ENCODE data around the gene PTPRJ.
"Not testable (repeated sequence)": the region's sequence is repeated elsewhere in the genome, so short reads cannot be mapped to it uniquely, and the experiment has no call there.

Gene PTPRJ

DNA sequence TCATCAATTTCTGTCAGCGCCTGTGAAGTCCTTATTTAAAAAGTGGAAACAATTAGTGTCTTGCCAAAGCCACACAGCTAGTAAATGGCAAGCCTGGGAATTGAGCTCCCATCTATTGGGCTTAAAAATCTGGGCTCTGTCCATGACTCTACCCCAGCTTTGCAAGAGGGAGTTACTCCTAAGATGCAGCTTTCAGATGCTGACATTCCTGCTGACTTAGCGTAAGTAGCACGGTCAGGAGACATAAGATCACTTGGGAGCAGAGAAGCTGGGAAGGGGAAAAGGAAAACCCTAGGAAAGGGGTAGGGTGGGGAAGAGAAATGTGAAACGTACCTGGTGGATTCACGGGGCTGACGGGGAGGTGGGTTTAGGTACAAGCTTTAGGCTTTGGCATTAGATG lies 200.3 kb downstream of the PTPRJ start:
- no peak for DNase-seq
- Histone ChIP-seq H3K4me1 (no peaks in the 10 kb centered on the region), H3K36me3 (no peaks in the 10 kb centered on the region), H3K27me3 (no peaks in the 10 kb centered on the region), H3K9me3 (no peaks in the 10 kb centered on the region), H3K4me3 (ENCODE audit: low read depth, low read length) (no peak overlapping the region)
- TF ChIP-seq, protein P1, sequence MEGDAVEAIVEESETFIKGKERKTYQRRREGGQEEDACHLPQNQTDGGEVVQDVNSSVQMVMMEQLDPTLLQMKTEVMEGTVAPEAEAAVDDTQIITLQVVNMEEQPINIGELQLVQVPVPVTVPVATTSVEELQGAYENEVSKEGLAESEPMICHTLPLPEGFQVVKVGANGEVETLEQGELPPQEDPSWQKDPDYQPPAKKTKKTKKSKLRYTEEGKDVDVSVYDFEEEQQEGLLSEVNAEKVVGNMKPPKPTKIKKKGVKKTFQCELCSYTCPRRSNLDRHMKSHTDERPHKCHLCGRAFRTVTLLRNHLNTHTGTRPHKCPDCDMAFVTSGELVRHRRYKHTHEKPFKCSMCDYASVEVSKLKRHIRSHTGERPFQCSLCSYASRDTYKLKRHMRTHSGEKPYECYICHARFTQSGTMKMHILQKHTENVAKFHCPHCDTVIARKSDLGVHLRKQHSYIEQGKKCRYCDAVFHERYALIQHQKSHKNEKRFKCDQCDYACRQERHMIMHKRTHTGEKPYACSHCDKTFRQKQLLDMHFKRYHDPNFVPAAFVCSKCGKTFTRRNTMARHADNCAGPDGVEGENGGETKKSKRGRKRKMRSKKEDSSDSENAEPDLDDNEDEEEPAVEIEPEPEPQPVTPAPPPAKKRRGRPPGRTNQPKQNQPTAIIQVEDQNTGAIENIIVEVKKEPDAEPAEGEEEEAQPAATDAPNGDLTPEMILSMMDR (IDR thresholded peaks at IDR 0.05; ENCODE audit: low read depth, low read length) = no peak

DNA sequence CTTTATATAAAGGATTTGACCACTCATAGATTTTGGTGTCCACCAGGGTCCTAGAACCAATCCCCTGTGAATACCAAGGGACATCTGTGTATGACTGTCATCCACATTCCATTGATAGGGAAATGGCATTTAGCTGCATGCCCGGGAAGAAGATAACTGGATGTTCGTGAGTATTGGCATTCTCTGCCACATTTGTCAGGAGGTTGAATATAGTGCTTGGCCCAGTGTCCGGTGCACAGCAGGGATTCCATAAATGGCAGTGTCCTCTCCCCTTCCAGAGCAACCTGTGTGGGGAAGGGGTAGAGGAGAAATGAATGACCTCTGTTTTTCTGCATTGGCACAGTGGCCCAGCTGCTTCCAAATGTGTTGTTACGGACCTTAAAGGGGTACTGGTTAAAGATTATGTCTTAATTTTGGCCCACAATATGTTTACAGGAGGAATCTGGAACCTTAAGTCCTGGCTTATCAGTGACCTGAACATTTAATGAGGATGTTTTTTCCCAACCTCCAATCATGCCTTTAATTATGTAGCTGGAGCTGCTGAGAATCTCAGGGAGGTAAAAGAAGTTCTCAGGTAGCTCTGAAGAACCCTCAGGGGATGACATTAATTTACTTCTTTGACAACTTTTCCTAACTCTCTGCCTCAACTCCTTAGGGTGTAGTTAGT lies 202.6 kb downstream of the PTPRJ start:
- H3K36me3 ChIP-seq = no peaks in the 10 kb centered on the region
- H3K4me1 ChIP-seq = no peaks in the 10 kb centered on the region
- no peak for DNase-seq
- no peak overlapping the region for H3K4me3 ChIP-seq (ENCODE audit: low read depth, low read length)
- TF ChIP-seq, protein P1 (IDR thresholded peaks at IDR 0.05; ENCODE audit: low read depth, low read length) = no peak
- no peaks in the 10 kb centered on the region for H3K9me3 ChIP-seq
- no peaks in the 10 kb centered on the region for H3K27me3 ChIP-seq

DNA sequence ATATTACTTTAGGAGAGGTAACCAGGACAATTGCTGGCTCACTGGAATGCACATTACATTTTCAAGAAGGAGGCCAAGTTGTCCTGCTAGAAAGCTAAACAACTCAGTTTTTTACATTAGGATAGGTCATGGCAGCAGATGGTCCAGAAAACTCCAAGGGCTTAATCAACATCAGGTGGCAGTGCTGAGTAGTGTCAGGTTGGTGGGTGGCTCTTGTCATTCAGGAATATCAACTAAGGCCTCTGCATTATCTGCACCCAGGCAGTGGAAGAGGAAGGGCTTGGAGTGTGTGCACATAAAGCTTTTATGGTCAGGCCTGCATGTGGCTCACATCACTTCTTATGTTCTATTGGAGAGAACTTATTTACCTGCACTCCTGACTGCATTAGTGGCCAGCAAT lies 204.1 kb downstream of the PTPRJ start:
- Histone ChIP-seq H3K36me3 (no peaks in the 10 kb centered on the region), H3K27me3 (no peaks in the 10 kb centered on the region), H3K4me3 (ENCODE audit: low read depth, low read length) (no peak overlapping the region), H3K9me3 (no peaks in the 10 kb centered on the region), H3K4me1 (no peaks in the 10 kb centered on the region)
- TF ChIP-seq, protein P1 (IDR thresholded peaks at IDR 0.05; ENCODE audit: low read depth, low read length) = no peak
- DNase-seq = no peak

DNA sequence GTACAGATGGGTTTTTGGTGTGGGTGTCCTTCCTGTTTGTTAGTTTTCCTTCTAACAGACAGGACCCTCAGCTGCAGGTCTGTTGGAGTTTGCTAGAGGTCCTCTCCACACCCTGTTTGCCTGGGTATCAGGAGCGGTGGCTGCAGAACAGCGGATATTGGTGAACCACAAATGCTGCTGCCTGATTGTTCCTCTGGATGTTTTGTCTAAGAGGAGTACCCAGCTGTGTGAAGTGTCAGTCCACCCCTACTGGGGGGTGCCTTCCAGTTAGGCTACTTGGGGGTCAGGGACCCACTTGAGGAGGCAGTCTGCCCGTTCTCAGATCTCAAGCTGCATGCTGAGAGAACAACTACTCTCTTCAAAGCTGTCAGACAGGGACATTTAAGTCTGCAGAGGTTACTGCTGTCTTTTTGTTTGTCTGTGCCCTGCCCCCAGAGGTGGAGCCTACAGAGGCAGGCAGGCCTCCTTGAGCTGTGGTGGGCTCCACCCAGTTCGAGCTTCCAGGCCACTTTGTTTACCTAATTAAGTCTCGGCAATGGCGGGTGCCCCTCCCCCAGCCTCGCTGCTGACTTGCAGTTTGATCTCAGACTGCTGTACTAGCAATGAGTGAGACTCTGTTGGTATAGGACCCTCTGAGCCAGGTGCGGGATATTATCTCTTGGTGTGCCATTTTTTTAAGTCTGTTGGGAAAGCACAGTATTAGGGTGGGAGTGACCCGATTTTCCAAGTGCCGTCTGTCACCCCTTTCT lies 210.7 kb downstream of the PTPRJ start:
- not testable (repeated sequence) for H3K27me3 ChIP-seq; H3K4me1 ChIP-seq; H3K4me3 ChIP-seq (ENCODE audit: low read depth, low read length); H3K9me3 ChIP-seq; H3K36me3 ChIP-seq
- peak; percentile 13 for DNase-seq

DNA sequence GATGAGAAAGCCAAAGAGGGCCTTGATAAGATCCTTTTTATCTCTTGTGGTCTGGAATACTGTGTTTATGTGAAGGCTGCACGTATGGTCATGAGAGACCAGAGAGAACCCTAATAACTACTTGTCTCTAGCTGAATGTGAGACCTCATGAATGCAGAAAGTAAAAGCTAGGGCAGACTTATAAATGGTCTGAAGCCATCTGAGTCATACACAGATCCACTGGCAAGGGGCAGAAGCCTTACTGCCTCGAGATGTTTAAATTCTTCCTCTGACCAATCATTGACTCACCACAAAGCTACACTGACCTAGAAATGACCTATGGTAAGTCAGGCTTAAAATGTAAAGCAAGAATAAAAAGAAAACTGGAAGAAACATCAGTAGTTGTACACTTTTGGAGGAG lies 213.5 kb downstream of the PTPRJ start:
- Histone ChIP-seq H3K27me3 (no peaks in the 10 kb centered on the region), H3K9me3 (no peaks in the 10 kb centered on the region), H3K36me3 (no peaks in the 10 kb centered on the region), H3K4me1 (no peaks in the 10 kb centered on the region), H3K4me3 (ENCODE audit: low read depth, low read length) (no peak overlapping the region)
- no peak for DNase-seq
- TF ChIP-seq, protein P1 (IDR thresholded peaks at IDR 0.05; ENCODE audit: low read depth, low read length) = no peak

DNA sequence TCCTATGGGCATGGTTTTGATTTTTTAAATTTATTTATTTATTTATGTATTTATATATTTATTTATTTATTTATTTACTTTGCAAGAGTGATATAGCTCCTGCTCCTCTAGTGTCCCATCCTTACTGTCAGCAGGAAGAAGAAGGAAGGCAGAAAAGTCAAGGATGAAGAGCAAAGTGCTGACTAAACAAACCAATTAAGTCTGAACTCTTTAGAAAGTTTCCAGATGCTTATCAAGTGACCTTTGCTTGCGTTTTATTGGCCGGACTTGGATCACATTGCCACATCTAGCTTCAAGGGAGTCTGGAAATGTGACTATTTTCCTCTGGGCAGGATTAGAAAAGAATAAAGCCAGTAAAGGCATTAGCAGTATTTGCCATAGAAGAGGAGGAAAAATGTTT lies 227.5 kb downstream of the PTPRJ start:
- no peaks in the 10 kb centered on the region for H3K9me3 ChIP-seq
- H3K4me3 ChIP-seq (ENCODE audit: low read depth, low read length) = no peak overlapping the region
- TF ChIP-seq, protein P1 (IDR thresholded peaks at IDR 0.05; ENCODE audit: low read depth, low read length) = no peak
- H3K27me3 ChIP-seq = no peaks in the 10 kb centered on the region
- DNase-seq = no peak
- H3K36me3 ChIP-seq = no peaks in the 10 kb centered on the region
- no peaks in the 10 kb centered on the region for H3K4me1 ChIP-seq
